Upper lobe of left lung (tissue), 6 donors: ENCODE results near the gene SLC27A1. TPM values are rescaled to one million over a fixed set of nuclear protein-coding genes. Genes with fewer than 3 reads are reported as not detected.
A peak's percentile ranks its signal among the peaks of the same experiment; 100 is the strongest.
"Not testable (repeated sequence)": the region's sequence is repeated elsewhere in the genome, so short reads cannot be mapped to it uniquely, and the experiment has no call there.

Experiments used
- ATAC-seq, 2 donors: fragments of 200-7000 bp; cut with Tn5 transposase; one replicate each; pipeline ENCODE4 v1.9.1; 2022; ENCODE audit warnings: mild to moderate bottlenecking in 2 of 2, moderate library complexity in 2 of 2; ENCODE audit not compliant: low FRiP score in 2 of 2
- DNase-seq, 2 donors: peaks; one replicate each; pipeline ENCODE4 v3.0.0-alpha.2; 2019 to 2020
- H3K27ac ChIP-seq, 4 donors: fragments of 200-600 bp; sonication (generic); one replicate each; pipeline ENCODE4 v1.5.1; 2016 to 2019
- H3K27me3 ChIP-seq, 4 donors: fragments of 200-600 bp; sonication (generic); one replicate each; pipeline ENCODE4 v1.5.1; 2017 to 2019
- H3K36me3 ChIP-seq, 4 donors: fragments of 200-600 bp; sonication (generic); one replicate each; pipeline ENCODE4 v1.5.1; 2016 to 2019
- H3K4me1 ChIP-seq, 4 donors: fragments of 200-600 bp; sonication (generic); one replicate each; pipeline ENCODE4 v1.5.1; 2018 to 2019
- H3K4me3 ChIP-seq, 4 donors: fragments of 200-600 bp; sonication (generic); one replicate each; pipeline ENCODE4 v1.5.1; 2017 to 2019; ENCODE audit warnings: mild to moderate bottlenecking in 2 of 4, moderate library complexity in 1 of 4
- H3K9me3 ChIP-seq, 4 donors: fragments of 200-600 bp; sonication (generic); one replicate each; pipeline ENCODE4 v1.5.1; 2018 to 2019
- EP300 ChIP-seq, 4 donors: sonication (generic); formaldehyde crosslinking; IDR thresholded peaks; one replicate each; pipeline ENCODE4 v1.5.1; 2017; ENCODE audit warnings: antibody characterized with exemption in 4 of 4, control low read depth in 2 of 4
- POLR2A ChIP-seq, 4 donors: fragments of 450-650 bp; IDR thresholded peaks; one replicate each; pipeline ENCODE4 v1.5.1; 2016 to 2017; ENCODE audit warnings: antibody characterized with exemption in 4 of 4, mild to moderate bottlenecking in 2 of 4
- POLR2AphosphoS5 ChIP-seq, 2 donors: sonication (generic); formaldehyde crosslinking; IDR thresholded peaks; one replicate each; pipeline ENCODE4 v1.5.1; 2017; ENCODE audit warnings: antibody characterized with exemption in 2 of 2
- WGBS, 2 donors: methylation state at CpG; one replicate each; pipeline ENCODE4 v1.1.5; 2017 to 2018; 5-methylcytosine and 5-hydroxymethylcytosine counted together
- total RNA-seq, 6 donors: library from RNA; depleted of rRNA in 4 of 6; stranded (reverse); fragments of >200 nt in 4 of 6; gene quantifications; one replicate each; pipeline versions ENCODE4 v1.1.0 to v1.2.1, GENCODE V29; 2016 to 2021
- TF ChIP-seq, protein P1 (sequence below), 6 experiments: fragments of 450-650 bp in 4 of 6; fragments of 200-600 bp in 2 of 6; sonication (generic) in 2 of 6; IDR thresholded peaks; one replicate each; pipeline ENCODE4 v1.5.1; 2016 to 2019; ENCODE audit warnings: antibody characterized with exemption in 6 of 6
- donor health status: DM: no; HTN: no; CAD: no; lungs with moderate emphysema.
- donor health status: DM: no; HTN: yes; CAD: no; lungs with severe emphysema.

SLC27A1 gene
- total RNA-seq, 6 donors from 2014 or later: 21.0 to 88.0 (median 30.8) TPM

DNA sequence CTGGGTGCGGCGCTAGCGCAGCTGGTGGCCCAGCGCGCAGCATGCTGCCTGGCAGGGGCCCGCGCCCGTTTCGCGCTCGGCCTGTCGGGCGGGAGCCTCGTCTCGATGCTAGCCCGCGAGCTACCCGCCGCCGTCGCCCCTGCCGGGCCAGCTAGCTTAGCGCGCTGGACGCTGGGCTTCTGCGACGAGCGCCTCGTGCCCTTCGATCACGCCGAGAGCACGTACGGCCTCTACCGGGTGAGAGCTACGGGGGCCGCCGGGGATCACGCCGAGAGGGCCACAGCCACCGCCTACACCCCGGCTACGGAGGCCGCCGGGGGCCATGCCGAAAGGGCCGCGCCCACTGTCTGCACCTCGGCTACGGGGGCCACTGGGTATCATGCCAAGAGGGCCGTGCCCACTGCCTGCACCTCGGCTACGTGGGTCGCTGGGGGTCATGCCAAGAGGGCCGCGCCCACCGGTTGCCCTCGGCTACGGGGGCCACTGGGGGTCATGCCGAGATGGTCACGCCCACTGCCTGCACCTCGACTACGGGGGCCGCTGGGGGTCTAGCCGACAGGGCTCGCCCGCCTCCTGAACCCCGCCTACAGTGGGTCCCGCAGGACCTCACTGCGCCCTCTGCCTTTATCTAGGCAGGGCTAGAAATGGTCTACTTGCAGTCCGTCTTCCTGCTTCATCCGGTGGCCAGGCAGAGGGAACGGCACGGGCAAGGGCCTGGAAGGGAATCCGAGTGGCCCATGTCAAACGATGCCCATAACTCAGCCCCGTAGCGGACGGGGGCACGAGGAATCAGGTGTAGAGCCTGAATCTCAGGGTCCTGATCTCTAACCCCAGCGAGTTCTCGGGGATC, 41.6 kb downstream of the SLC27A1 start:
- peaks cover 25 to 55% (median 38%) of the 10 kb centered on the region in 4 donors for H3K4me1 ChIP-seq

GRCh38 chr19:17512574-17512939, 42.2 kb downstream of the SLC27A1 start:
- Histone ChIP-seq H3K9me3 (peaks cover 0 to 7% (median 2%) of the 10 kb centered on the region in 4 donors), H3K27ac (peak overlapping the region; percentile 96 to 100 (median 100)), H3K36me3 (peaks cover 0 to 16% (median 12%) of the 10 kb centered on the region in 4 donors), H3K4me1 (peaks cover 25 to 54% (median 38%) of the 10 kb centered on the region in 4 donors), H3K4me3 (peak overlapping the region; percentile 81 to 98 (median 96)), H3K27me3 (no peaks in the 10 kb centered on the region)
- DNase-seq (no peak), ATAC-seq (no peak)
- WGBS, 2 donors: 33 to 47% methylated on average over 8 to 9 of the region's 9 CpGs
- TF ChIP-seq, protein P1, sequence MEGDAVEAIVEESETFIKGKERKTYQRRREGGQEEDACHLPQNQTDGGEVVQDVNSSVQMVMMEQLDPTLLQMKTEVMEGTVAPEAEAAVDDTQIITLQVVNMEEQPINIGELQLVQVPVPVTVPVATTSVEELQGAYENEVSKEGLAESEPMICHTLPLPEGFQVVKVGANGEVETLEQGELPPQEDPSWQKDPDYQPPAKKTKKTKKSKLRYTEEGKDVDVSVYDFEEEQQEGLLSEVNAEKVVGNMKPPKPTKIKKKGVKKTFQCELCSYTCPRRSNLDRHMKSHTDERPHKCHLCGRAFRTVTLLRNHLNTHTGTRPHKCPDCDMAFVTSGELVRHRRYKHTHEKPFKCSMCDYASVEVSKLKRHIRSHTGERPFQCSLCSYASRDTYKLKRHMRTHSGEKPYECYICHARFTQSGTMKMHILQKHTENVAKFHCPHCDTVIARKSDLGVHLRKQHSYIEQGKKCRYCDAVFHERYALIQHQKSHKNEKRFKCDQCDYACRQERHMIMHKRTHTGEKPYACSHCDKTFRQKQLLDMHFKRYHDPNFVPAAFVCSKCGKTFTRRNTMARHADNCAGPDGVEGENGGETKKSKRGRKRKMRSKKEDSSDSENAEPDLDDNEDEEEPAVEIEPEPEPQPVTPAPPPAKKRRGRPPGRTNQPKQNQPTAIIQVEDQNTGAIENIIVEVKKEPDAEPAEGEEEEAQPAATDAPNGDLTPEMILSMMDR (IDR thresholded peaks at IDR 0.05): no peak
- no peak for TF ChIP-seq POLR2A (IDR thresholded peaks at IDR 0.05)
- TF ChIP-seq EP300 (IDR thresholded peaks at IDR 0.05): no peak
- no peak for TF ChIP-seq POLR2AphosphoS5 (IDR thresholded peaks at IDR 0.05)

More for the DNA sequence above, 41.6 kb downstream of the SLC27A1 start:
- ATAC-seq: peak; percentile 89 to 91
- Histone ChIP-seq H3K36me3 (peaks cover 0 to 9% (median 6%) of the 10 kb centered on the region in 4 donors), H3K4me3 (peak overlapping the region; percentile 81 to 98 (median 96)), H3K27ac (peak overlapping the region; percentile 96 to 100 (median 100)), H3K27me3 (no peaks in the 10 kb centered on the region), H3K9me3 (peaks cover 0 to under 1% (median 0%) of the 10 kb centered on the region in 4 donors)
- DNase-seq: peak; percentile 89 to 96
- TF ChIP-seq POLR2A (IDR thresholded peaks at IDR 0.05) (peak in 3 of 4 donors; percentile 52 to 91 (median 81)), POLR2AphosphoS5 (IDR thresholded peaks at IDR 0.05) (peak; percentile 68 to 69), EP300 (IDR thresholded peaks at IDR 0.05) (peak in 1 of 4 donors; percentile 20)
- TF ChIP-seq, protein P1 (IDR thresholded peaks at IDR 0.05): peak in 5 of 6 experiments; percentile 11 to 59 (median 45)
- 1 to 6% methylated on average over 6 to 21 of the region's 82 CpGs for WGBS, 2 donors

- Histone ChIP-seq H3K9me3 (peaks cover 0 to 12% (median 7%) of the 10 kb centered on the region in 4 donors), H3K4me3 (no peak overlapping the region), H3K27me3 (no peaks in the 10 kb centered on the region), H3K4me1 (peaks cover 6 to 24% (median 13%) of the 10 kb centered on the region in 4 donors), H3K36me3 (peaks cover 0 to 36% (median 17%) of the 10 kb centered on the region in 4 donors), H3K27ac (no peak overlapping the region)
- 91 to 97% methylated on average over 6 to 15 of the region's 15 CpGs for WGBS, 2 donors
- no peak for DNase-seq
- TF ChIP-seq POLR2AphosphoS5 (IDR thresholded peaks at IDR 0.05) (no peak), EP300 (IDR thresholded peaks at IDR 0.05) (no peak), POLR2A (IDR thresholded peaks at IDR 0.05) (no peak)
- TF ChIP-seq, protein P1 (IDR thresholded peaks at IDR 0.05): no peak
- no peak for ATAC-seq
Measured at GRCh38 chr19:17515408-17516149, 45.3 kb downstream of the SLC27A1 start.

DNA sequence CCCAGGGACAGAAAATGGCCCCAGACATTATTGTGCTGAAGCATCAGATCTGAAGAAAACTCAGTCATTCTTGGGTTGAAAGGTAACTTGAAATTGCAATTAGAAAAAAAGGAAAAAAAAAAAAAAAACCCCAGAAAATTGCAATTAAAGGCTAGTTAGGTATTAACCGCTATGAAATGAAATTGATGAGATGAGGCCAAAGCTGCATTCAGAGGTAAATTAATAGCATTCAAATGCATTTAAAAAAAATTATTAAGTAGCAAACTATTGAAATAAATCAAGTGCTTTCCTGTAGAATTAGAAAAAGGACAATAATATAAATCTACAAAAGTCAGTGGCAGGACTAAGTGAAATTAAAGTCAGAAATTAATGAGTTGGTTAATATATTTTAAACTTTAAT, 47.6 kb downstream of the SLC27A1 start:
- no peak for TF ChIP-seq POLR2AphosphoS5 (IDR thresholded peaks at IDR 0.05)
- TF ChIP-seq, protein P1 (IDR thresholded peaks at IDR 0.05): no peak
- no peak for TF ChIP-seq EP300 (IDR thresholded peaks at IDR 0.05)
- Histone ChIP-seq H3K4me1 (peaks cover 4 to 20% (median 10%) of the 10 kb centered on the region in 4 donors), H3K9me3 (peaks cover 0 to 12% (median 7%) of the 10 kb centered on the region in 4 donors), H3K27ac (no peak overlapping the region), H3K27me3 (no peaks in the 10 kb centered on the region), H3K4me3 (no peak overlapping the region), H3K36me3 (peaks cover 4 to 44% (median 25%) of the 10 kb centered on the region in 4 donors)
- ATAC-seq (no peak), DNase-seq (no peak)
- 85 to 100% methylated on average over 1 of the region's 1 CpG for WGBS, 2 donors

- Histone ChIP-seq H3K36me3 (peaks cover 4 to 44% (median 25%) of the 10 kb centered on the region in 4 donors), H3K4me1 (peaks cover 12 to 20% (median 14%) of the 10 kb centered on the region in 4 donors), H3K9me3 (peaks cover 0 to 12% (median 7%) of the 10 kb centered on the region in 4 donors)
- not testable (repeated sequence) for DNase-seq, H3K4me3 ChIP-seq, ATAC-seq, H3K27me3 ChIP-seq, H3K27ac ChIP-seq
- 87 to 92% methylated on average over 8 of the region's 8 CpGs for WGBS, 2 donors
Measured at GRCh38 chr19:17518654-17519053, 48.3 kb downstream of the SLC27A1 start.
